Measurements from ENCODE around the gene ZNF319.

Gene ZNF319

GRCh38 chr16:57994778-57995177 lies 5.7 kb downstream of the ZNF319 start:
- no peak for DNase-seq

GRCh38 chr16:57994361-57994760 lies 6.1 kb downstream of the ZNF319 start:
- no peaks in the 10 kb centered on the region for H3K79me2 ChIP-seq (ENCODE audit: insufficient read depth, low read length)
- no peak overlapping the region for H3K27ac ChIP-seq (ENCODE audit: low read length)
- H3K4me3 ChIP-seq (ENCODE audit: low read depth in 1 of 2, low read length in 2 of 2): no peak overlapping the region
- no peak overlapping the region for H2AFZ ChIP-seq (ENCODE audit: low read depth, low read length)
- peaks cover 35% of the 10 kb centered on the region for H4K20me1 ChIP-seq (ENCODE audit: insufficient read depth, low read length)
- TF ChIP-seq EZH2 (IDR thresholded peaks at IDR 0.05; ENCODE audit: borderline replicate concordance, low read depth, low read length, severe bottlenecking): no peak
- no peak for TF ChIP-seq CTCF (IDR thresholded peaks at IDR 0.05; ENCODE audit: borderline replicate concordance, extremely low read depth, low read length, poor library complexity, severe bottlenecking)
- DNase-seq: no peak
- no peak for ATAC-seq (ENCODE audit: insufficient read depth, low read depth)
- peaks cover 10% of the 10 kb centered on the region for H3K4me1 ChIP-seq (ENCODE audit: insufficient read depth, low read length)
- peaks cover 44% of the 10 kb centered on the region for H3K36me3 ChIP-seq (ENCODE audit: insufficient read depth, low read length)
- no peaks in the 10 kb centered on the region for H3K9me3 ChIP-seq (ENCODE audit: insufficient read depth, low read length, severe bottlenecking)
- H3K4me2 ChIP-seq (ENCODE audit: insufficient read depth, low read length): no peak overlapping the region
- no peaks in the 10 kb centered on the region for H3K27me3 ChIP-seq (ENCODE audit: insufficient read depth, low read length, poor library complexity)
- no peak overlapping the region for H3K9ac ChIP-seq (ENCODE audit: low read depth, low read length)

More at GRCh38 chr16:57994778-57995177, 5.7 kb downstream of the ZNF319 start:
- TF ChIP-seq EZH2 (IDR thresholded peaks at IDR 0.05; ENCODE audit: borderline replicate concordance, low read depth, low read length, severe bottlenecking): no peak
- peak; percentile 15 for TF ChIP-seq CTCF (IDR thresholded peaks at IDR 0.05; ENCODE audit: borderline replicate concordance, extremely low read depth, low read length, poor library complexity, severe bottlenecking)
- H2AFZ ChIP-seq (ENCODE audit: low read depth, low read length): no peak overlapping the region
- H4K20me1 ChIP-seq (ENCODE audit: insufficient read depth, low read length): peaks cover 38% of the 10 kb centered on the region
- peaks cover 4% of the 10 kb centered on the region; the same call in 1 of the 2 replicates for H3K79me2 ChIP-seq (ENCODE audit: insufficient read depth, low read length)
- ATAC-seq (ENCODE audit: insufficient read depth, low read depth): no peak
- H3K27ac ChIP-seq (ENCODE audit: low read length): no peak overlapping the region
- no peak overlapping the region for H3K4me3 ChIP-seq (ENCODE audit: low read depth in 1 of 2, low read length in 2 of 2)
- no peak overlapping the region for H3K4me2 ChIP-seq (ENCODE audit: insufficient read depth, low read length)
- peaks cover 44% of the 10 kb centered on the region for H3K36me3 ChIP-seq (ENCODE audit: insufficient read depth, low read length)
- H3K9ac ChIP-seq (ENCODE audit: low read depth, low read length): no peak overlapping the region
- no peaks in the 10 kb centered on the region for H3K9me3 ChIP-seq (ENCODE audit: insufficient read depth, low read length, severe bottlenecking)
- no peaks in the 10 kb centered on the region for H3K27me3 ChIP-seq (ENCODE audit: insufficient read depth, low read length, poor library complexity)
- H3K4me1 ChIP-seq (ENCODE audit: insufficient read depth, low read length): peaks cover 15% of the 10 kb centered on the region

GRCh38 chr16:57993897-57994296 lies 6.6 kb downstream of the ZNF319 start:
- Histone ChIP-seq H2AFZ (ENCODE audit: low read depth, low read length) (no peak overlapping the region), H3K79me2 (ENCODE audit: insufficient read depth, low read length) (no peaks in the 10 kb centered on the region), H3K27ac (ENCODE audit: low read length) (no peak overlapping the region), H3K4me1 (ENCODE audit: insufficient read depth, low read length) (peaks cover 6% of the 10 kb centered on the region), H4K20me1 (ENCODE audit: insufficient read depth, low read length) (peaks cover 32% of the 10 kb centered on the region), H3K36me3 (ENCODE audit: insufficient read depth, low read length) (peaks cover 44% of the 10 kb centered on the region), H3K27me3 (ENCODE audit: insufficient read depth, low read length, poor library complexity) (no peaks in the 10 kb centered on the region), H3K4me2 (ENCODE audit: insufficient read depth, low read length) (no peak overlapping the region), H3K4me3 (ENCODE audit: low read depth in 1 of 2, low read length in 2 of 2) (no peak overlapping the region), H3K9ac (ENCODE audit: low read depth, low read length) (no peak overlapping the region), H3K9me3 (ENCODE audit: insufficient read depth, low read length, severe bottlenecking) (no peaks in the 10 kb centered on the region)
- TF ChIP-seq EZH2 (IDR thresholded peaks at IDR 0.05; ENCODE audit: borderline replicate concordance, low read depth, low read length, severe bottlenecking) (no peak), CTCF (IDR thresholded peaks at IDR 0.05; ENCODE audit: borderline replicate concordance, extremely low read depth, low read length, poor library complexity, severe bottlenecking) (no peak)
- DNase-seq: no peak
- ATAC-seq (ENCODE audit: insufficient read depth, low read depth): no peak

- DNase-seq (no peak), ATAC-seq (ENCODE audit: insufficient read depth, low read depth) (no peak)
- H3K4me1 ChIP-seq (ENCODE audit: insufficient read depth, low read length): 0 out of 2 replicates have a peak, but pooled peaks cover 2% of the 10 kb centered on the region
- no peak overlapping the region for H3K9ac ChIP-seq (ENCODE audit: low read depth, low read length)
- TF ChIP-seq EZH2 (IDR thresholded peaks at IDR 0.05; ENCODE audit: borderline replicate concordance, low read depth, low read length, severe bottlenecking): no peak
- no peak for TF ChIP-seq CTCF (IDR thresholded peaks at IDR 0.05; ENCODE audit: borderline replicate concordance, extremely low read depth, low read length, poor library complexity, severe bottlenecking)
- no peak overlapping the region for H3K27ac ChIP-seq (ENCODE audit: low read length)
- no peak overlapping the region for H3K4me3 ChIP-seq (ENCODE audit: low read depth in 1 of 2, low read length in 2 of 2)
- no peak overlapping the region for H2AFZ ChIP-seq (ENCODE audit: low read depth, low read length)
- peaks cover 43% of the 10 kb centered on the region for H3K36me3 ChIP-seq (ENCODE audit: insufficient read depth, low read length)
- H3K27me3 ChIP-seq (ENCODE audit: insufficient read depth, low read length, poor library complexity): no peaks in the 10 kb centered on the region
- peaks cover 29% of the 10 kb centered on the region for H4K20me1 ChIP-seq (ENCODE audit: insufficient read depth, low read length)
- no peaks in the 10 kb centered on the region for H3K79me2 ChIP-seq (ENCODE audit: insufficient read depth, low read length)
- H3K9me3 ChIP-seq (ENCODE audit: insufficient read depth, low read length, severe bottlenecking): no peaks in the 10 kb centered on the region
- H3K4me2 ChIP-seq (ENCODE audit: insufficient read depth, low read length): no peak overlapping the region
Measured at GRCh38 chr16:57993438-57993837, 7.0 kb downstream of the ZNF319 start.
